PC-3 (cell line): ENCODE measurements around the gene AK1. TPM values are rescaled to one million over a fixed set of nuclear protein-coding genes. Genes with fewer than 3 reads are reported as not detected.

ENCODE experiments used
- ATAC-seq: fragments of 200-7000 bp; cut with Tn5 transposase; 2 replicates; pipeline ENCODE4 v1.9.1; 2020; ENCODE audit warnings: mild to moderate bottlenecking, moderate library complexity
- BruUV-seq: library from RNA; stranded (reverse); fragments of 400-500 nt; replicated peaks from 2 replicates; lab custom pipeline; 2021; lab: Mats Ljungman, UMichigan
- CTCF ChIA-PET: fragments of 300-600 bp; sonication (Branson Sonifier 250); formaldehyde crosslinking; loops from one replicate; lab custom pipeline; 2022; ENCODE audit warnings: antibody characterized with exemption; lab: Charles Lee
- POLR2A ChIA-PET: fragments of 300-600 bp; sonication (Branson Sonifier 250); formaldehyde crosslinking; loops from one replicate; lab custom pipeline; 2022; ENCODE audit warnings: antibody characterized with exemption; ENCODE audit not compliant: unreplicated experiment; lab: Charles Lee
- DNase-seq: peaks from one replicate; pipeline ENCODE4 v3.0.0-alpha.2; 2015
- H2AFZ ChIP-seq: fragments of 300-600 bp; sonication (generic); 2 replicates; pipeline ENCODE4 v1.6.0; 2016; ENCODE audit warnings: antibody characterized with exemption, low read length
- H3F3A ChIP-seq: fragments of 300-600 bp; sonication (generic); one replicate; pipeline ENCODE4 v1.6.0; 2017; ENCODE audit warnings: antibody characterized with exemption, low read length, control low read depth, mild to moderate bottlenecking; ENCODE audit not compliant: unreplicated experiment
- H3K27ac ChIP-seq: fragments of 300-600 bp; sonication (generic); 2 replicates; pipeline ENCODE4 v1.5.1; 2016; ENCODE audit warnings: mild to moderate bottlenecking, low read length
- H3K27me3 ChIP-seq: fragments of 300-600 bp; sonication (generic); 2 replicates; pipeline ENCODE4 v1.6.1; 2016; ENCODE audit warnings: low read length, mixed read lengths
- H3K36me3 ChIP-seq: fragments of 300-600 bp; sonication (generic); 2 replicates; pipeline ENCODE4 v1.6.1; 2016; ENCODE audit warnings: low read depth, mixed run types, low read length, mixed read lengths
- H3K4me1 ChIP-seq: fragments of 300-600 bp; sonication (generic); 2 replicates; pipeline ENCODE4 v1.5.1; 2016; ENCODE audit warnings: low read length; ENCODE audit not compliant: insufficient read depth
- H3K4me2 ChIP-seq: fragments of 300-600 bp; sonication (generic); 2 replicates; pipeline ENCODE4 v1.6.0; 2016; ENCODE audit warnings: low read length
- H3K4me3 ChIP-seq: fragments of 300-600 bp; sonication (generic); 2 replicates; pipeline ENCODE4 v1.5.1; 2016; ENCODE audit warnings: mild to moderate bottlenecking, low read length, mixed read lengths
- H3K79me2 ChIP-seq: fragments of 300-600 bp; sonication (generic); 2 replicates; pipeline ENCODE4 v1.6.1; 2017; ENCODE audit warnings: low read length, mixed read lengths
- H3K9ac ChIP-seq: fragments of 300-600 bp; sonication (generic); 2 replicates; pipeline ENCODE4 v1.6.0; 2016; ENCODE audit warnings: mild to moderate bottlenecking, low read length
- H3K9me2 ChIP-seq: fragments of 300-600 bp; sonication (generic); replicated peaks from 2 replicates; pipeline ENCODE4 v1.6.1; 2016; ENCODE audit warnings: mixed run types, low read length, mixed read lengths
- H3K9me3 ChIP-seq: fragments of 300-600 bp; sonication (generic); 2 replicates; pipeline ENCODE4 v1.6.1; 2016; ENCODE audit warnings: low read length, mixed read lengths
- H4K20me1 ChIP-seq: fragments of 300-600 bp; sonication (generic); 2 replicates; pipeline ENCODE4 v1.6.1; 2016; ENCODE audit warnings: low read length, mixed read lengths
- EZH2 ChIP-seq: fragments of 300-600 bp; sonication (generic); IDR thresholded peaks from one replicate; pipeline ENCODE4 v1.6.1; 2017; ENCODE audit warnings: antibody characterized with exemption, mild to moderate bottlenecking, low read length; ENCODE audit not compliant: unreplicated experiment
- EZH2phosphoT487 ChIP-seq: fragments of 300-600 bp; sonication (generic); IDR thresholded peaks from 2 replicates; pipeline ENCODE4 v1.6.1; 2018; ENCODE audit warnings: mild to moderate bottlenecking, antibody characterized with exemption, low read length, borderline replicate concordance
- intact Hi-C: fragments of 100-400 bp; cut with micrococcal nuclease; formaldehyde crosslinking; loops from 2 replicates; pipeline ENCODE4 v1.9.0; 2023
- total RNA-seq: library from RNA; depleted of rRNA; stranded (reverse); fragments of >200 nt; gene quantifications from 2 replicates; pipeline ENCODE4 v1.2.3, GENCODE V29; 2014
- TF ChIP-seq, protein P1 (sequence below): fragments of 300-600 bp; sonication (generic); conservative IDR thresholded peaks from 2 replicates; pipeline ENCODE4 v1.5.1; 2017; ENCODE audit warnings: antibody characterized with exemption, low read depth, mild to moderate bottlenecking, low read length

The AK1 gene
- total RNA-seq, 1 experiment from 2014 or later = 79.1 TPM

DNA sequence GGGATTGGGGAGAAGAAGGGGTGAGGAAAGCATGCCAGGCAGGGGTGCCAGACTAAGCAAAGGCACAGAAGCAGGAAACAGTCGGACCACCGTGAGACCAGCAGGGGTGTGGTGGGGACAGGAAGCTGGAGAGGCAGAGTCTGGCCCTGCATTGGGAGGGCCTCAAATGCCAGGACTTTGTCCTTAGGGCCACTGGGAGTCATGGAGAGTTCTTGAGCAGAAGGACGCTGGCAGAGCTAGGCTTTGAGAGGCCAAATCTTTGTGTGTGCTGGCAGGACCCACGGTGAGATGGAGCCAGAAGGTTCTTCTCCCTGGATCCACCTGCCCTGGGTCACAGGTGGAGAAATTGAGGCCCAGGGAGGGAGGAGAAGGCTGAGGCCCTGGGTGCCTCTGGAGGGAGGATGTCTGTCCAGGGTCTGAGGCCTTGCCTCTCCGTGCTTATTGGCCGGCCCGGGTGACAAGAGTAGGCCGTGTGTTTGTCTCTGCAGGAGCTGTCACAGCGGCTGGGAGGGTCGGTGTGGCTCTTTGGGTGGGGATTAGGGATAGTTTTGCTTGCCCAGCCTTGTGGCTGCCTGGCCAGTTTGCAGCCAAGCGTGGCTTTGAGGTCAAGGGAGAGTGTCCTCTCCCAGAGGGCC is 21.3 kb downstream of the AK1 start:
- H3K27me3 ChIP-seq = no peaks in the 10 kb centered on the region
- intact Hi-C loops = no loop called here
- H3K36me3 ChIP-seq = no peaks in the 10 kb centered on the region
- no peak overlapping the region for H2AFZ ChIP-seq
- POLR2A ChIA-PET = no interaction called here
- no peaks in the 10 kb centered on the region for H3K4me1 ChIP-seq
- no peaks in the 10 kb centered on the region for H3K9me3 ChIP-seq
- BruUV-seq = no TSS peak
- H3F3A ChIP-seq = no peaks in the 10 kb centered on the region
- no peaks in the 10 kb centered on the region for H4K20me1 ChIP-seq
- H3K79me2 ChIP-seq = no peaks in the 10 kb centered on the region
- H3K27ac ChIP-seq = no peak overlapping the region
- H3K4me3 ChIP-seq = no peak overlapping the region
- CTCF ChIA-PET = no interaction called here
- H3K4me2 ChIP-seq = no peak overlapping the region
- H3K9me2 ChIP-seq = no peaks in the 10 kb centered on the region
- no peak for ATAC-seq
- no peak for TF ChIP-seq EZH2
- TF ChIP-seq, protein P1, sequence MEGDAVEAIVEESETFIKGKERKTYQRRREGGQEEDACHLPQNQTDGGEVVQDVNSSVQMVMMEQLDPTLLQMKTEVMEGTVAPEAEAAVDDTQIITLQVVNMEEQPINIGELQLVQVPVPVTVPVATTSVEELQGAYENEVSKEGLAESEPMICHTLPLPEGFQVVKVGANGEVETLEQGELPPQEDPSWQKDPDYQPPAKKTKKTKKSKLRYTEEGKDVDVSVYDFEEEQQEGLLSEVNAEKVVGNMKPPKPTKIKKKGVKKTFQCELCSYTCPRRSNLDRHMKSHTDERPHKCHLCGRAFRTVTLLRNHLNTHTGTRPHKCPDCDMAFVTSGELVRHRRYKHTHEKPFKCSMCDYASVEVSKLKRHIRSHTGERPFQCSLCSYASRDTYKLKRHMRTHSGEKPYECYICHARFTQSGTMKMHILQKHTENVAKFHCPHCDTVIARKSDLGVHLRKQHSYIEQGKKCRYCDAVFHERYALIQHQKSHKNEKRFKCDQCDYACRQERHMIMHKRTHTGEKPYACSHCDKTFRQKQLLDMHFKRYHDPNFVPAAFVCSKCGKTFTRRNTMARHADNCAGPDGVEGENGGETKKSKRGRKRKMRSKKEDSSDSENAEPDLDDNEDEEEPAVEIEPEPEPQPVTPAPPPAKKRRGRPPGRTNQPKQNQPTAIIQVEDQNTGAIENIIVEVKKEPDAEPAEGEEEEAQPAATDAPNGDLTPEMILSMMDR = no peak
- H3K9ac ChIP-seq = no peak overlapping the region
- DNase-seq = no peak

DNA sequence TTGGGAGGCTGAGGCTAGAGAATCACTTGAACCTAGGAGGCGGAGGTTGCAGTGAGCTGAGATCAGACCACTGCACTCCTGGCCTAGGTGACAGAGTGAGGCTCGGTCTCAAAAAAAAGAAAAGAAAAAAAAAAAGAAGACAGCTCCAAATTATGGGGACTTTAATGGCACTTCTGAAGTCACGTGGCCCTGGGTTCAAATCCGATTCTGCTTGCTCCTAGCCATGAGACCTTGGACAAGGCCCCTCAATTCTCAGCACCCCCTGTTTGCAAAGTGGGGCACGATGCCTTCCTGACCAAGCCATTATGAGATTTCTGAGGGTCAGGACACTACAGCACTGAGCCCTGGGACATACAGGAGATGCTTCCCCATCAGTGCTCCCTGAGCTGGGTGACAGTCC is 22.0 kb downstream of the AK1 start:
- no peaks in the 10 kb centered on the region for H3K36me3 ChIP-seq
- H4K20me1 ChIP-seq = no peaks in the 10 kb centered on the region
- no peak overlapping the region for H2AFZ ChIP-seq
- no peak overlapping the region for H3K27ac ChIP-seq
- H3K9me2 ChIP-seq = no peaks in the 10 kb centered on the region
- H3K27me3 ChIP-seq = no peaks in the 10 kb centered on the region
- no peaks in the 10 kb centered on the region for H3K9me3 ChIP-seq
- no peaks in the 10 kb centered on the region for H3F3A ChIP-seq
- ChIA-PET CTCF (no interaction called here), POLR2A (no interaction called here)
- TF ChIP-seq, protein P1 = no peak
- TF ChIP-seq EZH2phosphoT487 = no peak
- no peak for TF ChIP-seq EZH2
- BruUV-seq = no TSS peak
- no peak overlapping the region for H3K9ac ChIP-seq
- H3K4me3 ChIP-seq = no peak overlapping the region
- H3K4me2 ChIP-seq = no peak overlapping the region
- no peak for DNase-seq
- no peaks in the 10 kb centered on the region for H3K79me2 ChIP-seq
- ATAC-seq = no peak
- intact Hi-C loops = no loop called here
- H3K4me1 ChIP-seq = no peaks in the 10 kb centered on the region

DNA sequence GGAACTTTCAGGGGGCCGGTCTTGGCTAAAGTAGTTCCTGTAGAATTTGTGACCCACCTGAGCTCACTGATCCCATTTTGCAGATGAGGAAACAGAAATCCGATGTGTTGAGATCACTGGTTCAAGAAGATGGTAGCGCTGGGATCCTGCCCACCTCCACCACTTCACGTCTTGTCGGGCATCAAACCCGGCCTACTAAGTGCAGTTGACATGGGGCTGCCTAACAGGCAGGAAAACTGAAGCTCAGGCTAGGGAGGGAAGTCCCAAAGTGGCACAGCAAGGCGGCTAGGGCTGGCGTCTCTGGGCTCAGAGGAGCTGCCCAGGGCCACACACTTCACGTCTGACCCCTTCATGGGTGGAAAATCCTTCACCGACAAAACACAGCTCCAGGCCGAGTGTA is 22.5 kb downstream of the AK1 start:
- Histone ChIP-seq H3K4me2 (no peak overlapping the region), H2AFZ (no peak overlapping the region), H3F3A (no peaks in the 10 kb centered on the region), H3K79me2 (no peaks in the 10 kb centered on the region), H3K27ac (no peak overlapping the region), H3K36me3 (no peaks in the 10 kb centered on the region), H3K9me2 (no peaks in the 10 kb centered on the region), H4K20me1 (no peaks in the 10 kb centered on the region), H3K9ac (no peak overlapping the region), H3K4me3 (no peak overlapping the region), H3K4me1 (no peaks in the 10 kb centered on the region), H3K27me3 (no peaks in the 10 kb centered on the region), H3K9me3 (no peaks in the 10 kb centered on the region)
- TF ChIP-seq EZH2phosphoT487 = no peak
- TF ChIP-seq, protein P1 = no peak
- TF ChIP-seq EZH2 = no peak
- intact Hi-C loops = no loop called here
- no peak for ATAC-seq
- CTCF ChIA-PET = no interaction called here
- BruUV-seq = no TSS peak
- POLR2A ChIA-PET = no interaction called here
- DNase-seq = no peak
